ENCODE measurements around the gene TAB3.

- TF ChIP-seq EP300 (IDR thresholded peaks at IDR 0.05) (no peak), CTCF (IDR thresholded peaks at IDR 0.05) (no peak), POLR2AphosphoS5 (IDR thresholded peaks at IDR 0.05) (no peak)
Observed at GRCh38 chrX:30793075-30793766, 95.8 kb downstream of the TAB3 start.

Measured in stomach (tissue), 4 donors.